ENCODE results near the gene FLNB. TPM values are rescaled to one million over a fixed set of nuclear protein-coding genes. Genes with fewer than 3 reads are reported as not detected.

FLNB gene
- total RNA-seq, 4 donors from 2014 or later, result 164 to 258 (median 242) TPM

DNA sequence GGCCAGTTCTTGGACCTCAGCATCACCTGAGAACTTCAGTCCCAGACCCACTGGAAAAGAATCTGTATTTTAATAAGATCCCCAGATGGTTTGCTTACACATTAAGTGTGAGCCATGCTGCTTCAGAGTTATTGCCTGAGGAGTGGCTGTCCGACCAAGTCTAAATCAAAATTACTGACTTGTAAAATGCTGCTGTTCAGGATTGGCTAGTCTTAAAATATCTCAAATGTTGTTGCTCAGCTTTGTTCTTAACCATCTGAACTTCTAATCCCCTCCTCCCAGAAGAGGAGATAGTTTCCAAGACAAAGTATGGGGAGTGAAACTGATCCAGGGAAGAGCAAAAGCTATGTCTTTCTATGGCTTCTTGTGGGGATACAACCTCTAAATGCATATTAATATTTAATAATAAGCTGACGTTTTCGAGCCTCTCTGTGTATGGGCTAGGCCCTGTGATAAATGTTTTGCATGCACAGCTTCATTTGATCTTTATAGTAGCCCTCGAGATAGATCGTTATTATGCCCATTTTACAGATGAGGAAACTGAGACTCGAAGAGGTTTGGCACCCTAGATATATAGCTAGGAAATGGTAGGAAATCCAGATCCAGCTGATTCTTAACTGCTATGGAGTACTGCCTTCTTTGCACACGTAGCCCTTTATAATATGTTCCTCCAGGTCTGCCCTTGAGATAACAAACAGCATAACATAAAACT lies 150.4 kb downstream of the FLNB start:
- Histone ChIP-seq H3K4me1 (peaks cover 32 to 34% of the 10 kb centered on the region in 2 donors), H3K27me3 (no peaks in the 10 kb centered on the region), H3K36me3 (peaks cover 7 to 23% of the 10 kb centered on the region in 2 donors), H3K27ac (peak overlapping the region in 2 of 3 donors; percentile 12 to 79), H3K4me3 (replicated peaks in 1 of 3) (no peak overlapping the region), H3K9me3 (no peaks in the 10 kb centered on the region)
- intact Hi-C loops (cut with DNase I), result loop anchor here (5.0 kb wide), 1 partner anchor 36 kb away; no protein-coding TSS in a partner anchor
- peak in 1 of 2 donors; percentile 6 for TF ChIP-seq POLR2A (IDR thresholded peaks at IDR 0.05)
- TF ChIP-seq, protein P1, sequence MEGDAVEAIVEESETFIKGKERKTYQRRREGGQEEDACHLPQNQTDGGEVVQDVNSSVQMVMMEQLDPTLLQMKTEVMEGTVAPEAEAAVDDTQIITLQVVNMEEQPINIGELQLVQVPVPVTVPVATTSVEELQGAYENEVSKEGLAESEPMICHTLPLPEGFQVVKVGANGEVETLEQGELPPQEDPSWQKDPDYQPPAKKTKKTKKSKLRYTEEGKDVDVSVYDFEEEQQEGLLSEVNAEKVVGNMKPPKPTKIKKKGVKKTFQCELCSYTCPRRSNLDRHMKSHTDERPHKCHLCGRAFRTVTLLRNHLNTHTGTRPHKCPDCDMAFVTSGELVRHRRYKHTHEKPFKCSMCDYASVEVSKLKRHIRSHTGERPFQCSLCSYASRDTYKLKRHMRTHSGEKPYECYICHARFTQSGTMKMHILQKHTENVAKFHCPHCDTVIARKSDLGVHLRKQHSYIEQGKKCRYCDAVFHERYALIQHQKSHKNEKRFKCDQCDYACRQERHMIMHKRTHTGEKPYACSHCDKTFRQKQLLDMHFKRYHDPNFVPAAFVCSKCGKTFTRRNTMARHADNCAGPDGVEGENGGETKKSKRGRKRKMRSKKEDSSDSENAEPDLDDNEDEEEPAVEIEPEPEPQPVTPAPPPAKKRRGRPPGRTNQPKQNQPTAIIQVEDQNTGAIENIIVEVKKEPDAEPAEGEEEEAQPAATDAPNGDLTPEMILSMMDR (IDR thresholded peaks at IDR 0.05), result no peak
- WGBS, 2 donors, result 89 to 90% methylated on average over 7 of the region's 7 CpGs
- DNase-seq, result no peak

GRCh38 chr3:58160399-58160798 lies 152.2 kb downstream of the FLNB start:
- intact Hi-C loops (cut with DNase I), result no loop called here
- 95 to 97% methylated on average over 1 of the region's 1 CpG for WGBS, 2 donors
- Histone ChIP-seq H3K36me3 (peaks cover 5 to 18% of the 10 kb centered on the region in 2 donors), H3K27me3 (no peaks in the 10 kb centered on the region), H3K4me3 (replicated peaks in 1 of 3) (no peak overlapping the region), H3K4me1 (peaks cover 40 to 47% of the 10 kb centered on the region in 2 donors), H3K9me3 (no peaks in the 10 kb centered on the region), H3K27ac (peak overlapping the region in 2 of 3 donors; percentile 34 to 95)
- no peak for DNase-seq
- TF ChIP-seq, protein P1 (IDR thresholded peaks at IDR 0.05), result no peak
- TF ChIP-seq POLR2A (IDR thresholded peaks at IDR 0.05), result no peak

GRCh38 chr3:58161435-58162398 lies 153.5 kb downstream of the FLNB start:
- TF ChIP-seq, protein P1 (IDR thresholded peaks at IDR 0.05), result no peak
- TF ChIP-seq POLR2A (IDR thresholded peaks at IDR 0.05), result no peak
- DNase-seq, result peak; percentile 69 to 81
- no peak overlapping the region for H3K4me3 ChIP-seq (replicated peaks in 1 of 3)
- H3K4me1 ChIP-seq, result peaks cover 39 to 42% of the 10 kb centered on the region in 2 donors
- H3K9me3 ChIP-seq, result no peaks in the 10 kb centered on the region
- 78 to 80% methylated on average over 11 of the region's 11 CpGs for WGBS, 2 donors
- intact Hi-C loops (cut with DNase I), result no loop called here
- H3K36me3 ChIP-seq, result peaks cover 5 to 12% of the 10 kb centered on the region in 2 donors
- H3K27ac ChIP-seq, result peak overlapping the region; percentile 37 to 95 (median 46)
- H3K27me3 ChIP-seq, result no peaks in the 10 kb centered on the region

- peaks cover 34 to 48% of the 10 kb centered on the region in 2 donors for H3K4me1 ChIP-seq
- H3K27me3 ChIP-seq, result no peaks in the 10 kb centered on the region
- DNase-seq, result no peak
- H3K4me3 ChIP-seq (replicated peaks in 1 of 3), result no peak overlapping the region
- H3K27ac ChIP-seq, result peak overlapping the region; percentile 89 to 95 (median 95)
- no peaks in the 10 kb centered on the region for H3K9me3 ChIP-seq
- H3K36me3 ChIP-seq, result peaks cover 5 to 15% of the 10 kb centered on the region in 2 donors
- intact Hi-C loops (cut with DNase I), result no loop called here
- WGBS, 2 donors, result 84 to 88% methylated on average over 13 to 14 of the region's 14 CpGs
- TF ChIP-seq, protein P1 (IDR thresholded peaks at IDR 0.05), result no peak
- TF ChIP-seq POLR2A (IDR thresholded peaks at IDR 0.05), result no peak
These were observed 155.0 kb downstream of the FLNB start for GRCh38 chr3:58163234-58163633.

Measured in thyroid gland (tissue), 4 donors.